IMR-90 (cell line): Measurements from ENCODE around the gene PAPPA. TPM values are rescaled to one million over a fixed set of nuclear protein-coding genes. Genes with fewer than 3 reads are reported as not detected.

Source experiments
- ATAC-seq: fragments of 200-7000 bp; cut with Tn5 transposase; 2 replicates; pipeline ENCODE4 v1.9.1; 2020; ENCODE audit warnings: low read depth, mild to moderate bottlenecking, moderate library complexity
- BruUV-seq: library from RNA; stranded (reverse); fragments of 400-500 nt; replicated peaks from 2 replicates; lab custom pipeline; 2021; lab: Mats Ljungman, UMichigan
- CTCF ChIA-PET: fragments of 300-600 bp; formaldehyde crosslinking; extraction: SDS; loops from one replicate; lab custom pipeline; 2021; ENCODE audit warnings: antibody characterized with exemption; lab: Yijun Ruan, JAX
- POLR2A ChIA-PET: fragments of 300-600 bp; sonication (Branson Sonifier 250); formaldehyde crosslinking; loops from one replicate; lab custom pipeline; 2022; ENCODE audit warnings: antibody characterized with exemption; ENCODE audit not compliant: unreplicated experiment; lab: Charles Lee
- DNase-seq: peaks from one replicate; pipeline ENCODE4 v3.0.0; 2013
- H2AFZ ChIP-seq: replicated peaks from 2 replicates; pipeline ENCODE3; 2013; ENCODE audit warnings: low read length, mild to moderate bottlenecking; ENCODE audit not compliant: poor library complexity
- H2AK5ac ChIP-seq: 2 replicates; pipeline ENCODE4 v1.6.1; 2013; ENCODE audit warnings: low read depth, low read length, inconsistent platforms
- H2AK9ac ChIP-seq: replicated peaks from 2 replicates; pipeline ENCODE3; 2013; ENCODE audit warnings: mild to moderate bottlenecking, low read depth, low read length, moderate library complexity; ENCODE audit not compliant: poor library complexity
- H2BK120ac ChIP-seq: 2 replicates; pipeline ENCODE4 v1.6.1; 2013; ENCODE audit warnings: low read depth, low read length, inconsistent platforms
- H2BK15ac ChIP-seq: 3 replicates; pipeline ENCODE4 v1.6.1; 2013; ENCODE audit warnings: low read depth, low read length, inconsistent platforms
- H2BK20ac ChIP-seq: 2 replicates; pipeline ENCODE4 v1.6.1; 2013; ENCODE audit warnings: low read depth, mild to moderate bottlenecking, inconsistent platforms, low read length, moderate library complexity
- H2BK5ac ChIP-seq: 2 replicates; pipeline ENCODE4 v1.6.1; 2013; ENCODE audit warnings: mild to moderate bottlenecking, low read depth, low read length, inconsistent platforms; ENCODE audit not compliant: poor library complexity, severe bottlenecking
- H3K14ac ChIP-seq: replicated peaks from 2 replicates; pipeline ENCODE4 v1.6.1; 2013; ENCODE audit warnings: low read depth, low read length, inconsistent platforms
- H3K18ac ChIP-seq: 2 replicates; pipeline ENCODE4 v1.6.1; 2013; ENCODE audit warnings: low read depth, low read length, control low read depth
- H3K23ac ChIP-seq: 2 replicates; pipeline ENCODE4 v1.6.1; 2013; ENCODE audit warnings: low read depth, low read length, inconsistent platforms
- H3K27ac ChIP-seq: 2 replicates; pipeline ENCODE4 v1.5.1; 2013; ENCODE audit warnings: mild to moderate bottlenecking, control low read depth, low read length; ENCODE audit not compliant: insufficient read depth
- H3K27me3 ChIP-seq: 2 replicates; pipeline ENCODE4 v1.6.1; 2013; ENCODE audit warnings: low read length; ENCODE audit not compliant: control insufficient read depth, insufficient read depth
- H3K36me3 ChIP-seq: 2 replicates; pipeline ENCODE4 v1.6.1; 2013; ENCODE audit warnings: low read length, mixed read lengths; ENCODE audit not compliant: control insufficient read depth, insufficient read depth
- H3K4ac ChIP-seq: 2 replicates; pipeline ENCODE4 v1.6.1; 2013; ENCODE audit warnings: low read depth, low read length, inconsistent platforms
- H3K4me1 ChIP-seq: 2 replicates; pipeline ENCODE4 v1.6.1; 2013; ENCODE audit warnings: low read length, mixed read lengths; ENCODE audit not compliant: control insufficient read depth, insufficient read depth
- H3K4me2 ChIP-seq: 2 replicates; pipeline ENCODE4 v1.6.1; 2013; ENCODE audit warnings: low read depth, mild to moderate bottlenecking, control low read depth, low read length, moderate library complexity
- H3K4me3 ChIP-seq: 2 replicates; pipeline ENCODE4 v1.5.1; 2013; ENCODE audit warnings: low read depth, mild to moderate bottlenecking, control low read depth, low read length, moderate library complexity; ENCODE audit not compliant: insufficient read depth
- H3K56ac ChIP-seq: 2 replicates; pipeline ENCODE4 v1.6.1; 2013; ENCODE audit warnings: low read length, inconsistent platforms; ENCODE audit not compliant: insufficient read depth; ENCODE audit errors: extremely low read depth
- H3K79me1 ChIP-seq, 2 experiments: 2 replicates each; pipeline ENCODE4 v1.6.1; 2013; ENCODE audit warnings: low read length in 2 of 2, inconsistent platforms in 1 of 2, low read depth in 1 of 2
- H3K9ac ChIP-seq: 2 replicates; pipeline ENCODE4 v1.6.1; 2013; ENCODE audit warnings: low read depth, low read length, control low read depth
- H3K9me1 ChIP-seq: 2 replicates; pipeline ENCODE4 v1.6.1; 2013; ENCODE audit warnings: low read length, inconsistent platforms; ENCODE audit not compliant: insufficient read depth
- H3K9me3 ChIP-seq: 2 replicates; pipeline ENCODE4 v1.6.1; 2013; ENCODE audit warnings: low read length; ENCODE audit not compliant: control insufficient read depth, insufficient read depth
- H4K20me1 ChIP-seq: 2 replicates; pipeline ENCODE4 v1.6.1; 2013; ENCODE audit warnings: low read length, inconsistent platforms; ENCODE audit not compliant: insufficient read depth
- H4K5ac ChIP-seq: 2 replicates; pipeline ENCODE4 v1.6.1; 2013; ENCODE audit warnings: mild to moderate bottlenecking, low read depth, low read length, control low read depth
- H4K8ac ChIP-seq, 2 experiments: 2 replicates each; pipeline ENCODE4 v1.6.1; 2013; ENCODE audit warnings: low read depth in 2 of 2, low read length in 2 of 2, control low read depth in 1 of 2, inconsistent platforms in 1 of 2
- H4K91ac ChIP-seq: 2 replicates; pipeline ENCODE4 v1.6.1; 2013; ENCODE audit warnings: low read depth, low read length, inconsistent platforms; ENCODE audit not compliant: insufficient read depth
- BHLHE40 ChIP-seq: fragments of 150-350 bp; IDR thresholded peaks from 2 replicates; pipeline ENCODE4 v1.6.1; 2016; ENCODE audit warnings: mild to moderate bottlenecking, low read depth, low read length
- CEBPB ChIP-seq: IDR thresholded peaks from 2 replicates; pipeline ENCODE4 v1.6.1; 2012; ENCODE audit warnings: low read depth, low read length, improper control_type of control experiment
- FOS ChIP-seq: fragments of 150-350 bp; IDR thresholded peaks from 2 replicates; pipeline ENCODE4 v1.6.1; 2016; ENCODE audit warnings: low read depth, low read length
- MAFK ChIP-seq: IDR thresholded peaks from 2 replicates; pipeline ENCODE4 v1.6.1; 2012; ENCODE audit warnings: low read depth, low read length, improper control_type of control experiment
- MXI1 ChIP-seq: IDR thresholded peaks from 2 replicates; pipeline ENCODE4 v1.6.1; 2012; ENCODE audit warnings: low read depth, mild to moderate bottlenecking, low read length, moderate library complexity, borderline replicate concordance
- POLR2A ChIP-seq: IDR thresholded peaks from 2 replicates; pipeline ENCODE4 v1.6.1; 2012; ENCODE audit warnings: mild to moderate bottlenecking, low read depth, low read length
- RCOR1 ChIP-seq: IDR thresholded peaks from 2 replicates; pipeline ENCODE4 v1.6.1; 2012; ENCODE audit warnings: mild to moderate bottlenecking, low read length, improper control_type of control experiment; ENCODE audit not compliant: insufficient replicate concordance
- SMC3 ChIP-seq: fragments of 150-350 bp; IDR thresholded peaks from 2 replicates; pipeline ENCODE4 v1.6.1; 2016; ENCODE audit warnings: low read depth, mild to moderate bottlenecking, antibody characterized with exemption, low read length, moderate library complexity
- WGBS, 2 experiments: methylation state at CpG; one replicate each; pipeline versions ENCODE4 v1.1.5 to v1.1.7; 2013; ENCODE audit warnings: missing lambda C conversion rate in 2 of 2; ENCODE audit not compliant: insufficient read length in 1 of 2; ENCODE audit errors: extremely low coverage in 2 of 2; 5-methylcytosine and 5-hydroxymethylcytosine counted together
- dilution Hi-C: fragments of 300-500 bp; cut with HindIII; formaldehyde crosslinking; loops from one replicate; pipeline ENCODE4 v1.14.3; 2018; ENCODE audit warnings: low sequenced_read_pairs; ENCODE audit not compliant: unreplicated experiment
- in situ Hi-C: fragments of 300-500 bp; cut with MboI; formaldehyde crosslinking; loops from 3 replicates; pipeline ENCODE4 v1.14.3; 2019; ENCODE audit warnings: low sequenced_read_pairs, inconsistent platforms, mixed read lengths
- intact Hi-C: fragments of 100-400 bp; cut with micrococcal nuclease; formaldehyde crosslinking; loops from 2 replicates; pipeline ENCODE4 v1.10.0; 2022
- polyA plus RNA-seq, 3 experiments: library from polyadenylated mRNA; depleted of rRNA; stranded (reverse); fragments of >200 nt; gene quantifications; 2 replicates each; pipeline ENCODE4 v1.2.3, GENCODE V29; 2012; ENCODE audit warnings: low replicate concordance in 1 of 3
- total RNA-seq: library from RNA; depleted of rRNA; stranded (reverse); fragments of >200 nt; gene quantifications from 2 replicates; pipeline ENCODE4 v1.2.3, GENCODE V29; 2012
- TF ChIP-seq, protein P1 (sequence below): fragments of 150-350 bp; IDR thresholded peaks from 2 replicates; pipeline ENCODE4 v1.6.1; 2017; ENCODE audit warnings: mild to moderate bottlenecking, antibody characterized with exemption, low read length, low read depth

PAPPA gene
- total and polyA plus RNA-seq, 2 of the 4 experiments (the other 2 are of a cell fraction) = 8.3 to 12.4 TPM

GRCh38 chr9:116233160-116233530, 79.6 kb downstream of the PAPPA start:
- no peak for TF ChIP-seq FOS
- no peak for TF ChIP-seq POLR2A
- TF ChIP-seq MXI1 = no peak
- TF ChIP-seq RCOR1 = no peak
- TF ChIP-seq MAFK = no peak
- TF ChIP-seq, protein P1, sequence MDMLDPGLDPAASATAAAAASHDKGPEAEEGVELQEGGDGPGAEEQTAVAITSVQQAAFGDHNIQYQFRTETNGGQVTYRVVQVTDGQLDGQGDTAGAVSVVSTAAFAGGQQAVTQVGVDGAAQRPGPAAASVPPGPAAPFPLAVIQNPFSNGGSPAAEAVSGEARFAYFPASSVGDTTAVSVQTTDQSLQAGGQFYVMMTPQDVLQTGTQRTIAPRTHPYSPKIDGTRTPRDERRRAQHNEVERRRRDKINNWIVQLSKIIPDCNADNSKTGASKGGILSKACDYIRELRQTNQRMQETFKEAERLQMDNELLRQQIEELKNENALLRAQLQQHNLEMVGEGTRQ = no peak
- no peak for TF ChIP-seq SMC3
- TF ChIP-seq BHLHE40 = no peak
- TF ChIP-seq CEBPB = no peak
- Histone ChIP-seq H4K20me1 (no peaks in the 10 kb centered on the region; the same call in 1 of the 2 replicates), H3K27ac (peak overlapping the region; percentile 39; the same call in 1 of the 2 replicates), H3K23ac (no peak overlapping the region), H4K5ac (peak overlapping the region; percentile 46; the same call in 1 of the 2 replicates), H2BK120ac (peak overlapping the region; percentile 74), H2AFZ (no peak overlapping the region), H3K56ac (no peak overlapping the region; the same call in 1 of the 2 replicates), H3K18ac (peak overlapping the region; percentile 31; the same call in 1 of the 2 replicates), H4K91ac (no peak overlapping the region), H3K9me3 (no peaks in the 10 kb centered on the region), H3K4me1 (peaks cover 21% of the 10 kb centered on the region), H3K36me3 (peaks cover 43% of the 10 kb centered on the region), H3K14ac (peak overlapping the region; percentile 45), H2AK9ac (no peak overlapping the region), H3K4me2 (no peak overlapping the region), H2AK5ac (0 out of 2 replicates have a peak overlapping the region, but pooled peaks have one; percentile 35), H3K4ac (peak overlapping the region; percentile 76; the same call in 1 of the 2 replicates), H3K9me1 (peaks cover 16% of the 10 kb centered on the region), H3K4me3 (no peak overlapping the region), H2BK15ac (peak overlapping the region; percentile 51; the same call in 1 of the 3 replicates), H4K8ac (peak overlapping the region; percentile 7 to 80; a peak in 2 of 4 replicates), H3K79me1 (peaks cover 6 to 16% of the 10 kb centered on the region in 2 experiments), H2BK5ac (peak overlapping the region; percentile 82), H2BK20ac (peak overlapping the region; percentile 72; the same call in 1 of the 2 replicates), H3K27me3 (no peaks in the 10 kb centered on the region), H3K9ac (no peak overlapping the region)
- no TSS peak for BruUV-seq
- dilution Hi-C loops (no loop called here), in situ Hi-C loops (no loop called here), intact Hi-C loops (loop anchor here (5.0 kb wide), 1 partner anchor 94 kb away; no protein-coding TSS in a partner anchor)
- ATAC-seq (no peak), DNase-seq (no peak)
- ChIA-PET CTCF (no interaction called here), POLR2A (no interaction called here)
- WGBS, 2 experiments = no CpG with 5 or more reads among the region's 3 CpGs
